Ovary (tissue), 3 donors: ENCODE data around the gene KRT15.

Experiments
- CTCF ChIP-seq, 3 donors: fragments of 450-650 bp in 2 of 3; fragments of 200-600 bp in 1 of 3; IDR thresholded peaks; one replicate each; pipeline versions ENCODE4 v1.5.1 to v1.8.0; 2016 to 2022; ENCODE audit warnings: antibody characterized with exemption in 3 of 3, mild to moderate bottlenecking in 1 of 3
- EP300 ChIP-seq: sonication (generic); formaldehyde crosslinking; IDR thresholded peaks from one replicate; pipeline ENCODE4 v1.6.1; 2017; ENCODE audit warnings: antibody characterized with exemption
- POLR2A ChIP-seq: fragments of 450-650 bp; IDR thresholded peaks from one replicate; pipeline ENCODE4 v1.6.1; 2017; ENCODE audit warnings: antibody characterized with exemption, mild to moderate bottlenecking, moderate library complexity
- donor health status: DM: no; HTN: no; CAD: no.

GRCh38 chr17:41464173-41464572, 54.5 kb downstream of the KRT15 start:
- TF ChIP-seq CTCF (IDR thresholded peaks at IDR 0.05) (no peak), EP300 (no peak), POLR2A (no peak)
